HG02981 (cell line): ENCODE data around the gene CENPQ.

Source experiments
- ATAC-seq: cut with Tn5 transposase; IDR thresholded peaks from one replicate; pipeline ENCODE4 v1.9.1; 2021; ENCODE audit warnings: mild to moderate bottlenecking, moderate library complexity; ENCODE audit not compliant: unreplicated experiment

The CENPQ gene

GRCh38 chr6:49539102-49539501, 75.9 kb downstream of the CENPQ start:
- no peak for ATAC-seq

GRCh38 chr6:49540614-49541013, 77.4 kb downstream of the CENPQ start:
- no peak for ATAC-seq

- ATAC-seq = no peak
These were observed 78.1 kb downstream of the CENPQ start for GRCh38 chr6:49541210-49541724.

DNA sequence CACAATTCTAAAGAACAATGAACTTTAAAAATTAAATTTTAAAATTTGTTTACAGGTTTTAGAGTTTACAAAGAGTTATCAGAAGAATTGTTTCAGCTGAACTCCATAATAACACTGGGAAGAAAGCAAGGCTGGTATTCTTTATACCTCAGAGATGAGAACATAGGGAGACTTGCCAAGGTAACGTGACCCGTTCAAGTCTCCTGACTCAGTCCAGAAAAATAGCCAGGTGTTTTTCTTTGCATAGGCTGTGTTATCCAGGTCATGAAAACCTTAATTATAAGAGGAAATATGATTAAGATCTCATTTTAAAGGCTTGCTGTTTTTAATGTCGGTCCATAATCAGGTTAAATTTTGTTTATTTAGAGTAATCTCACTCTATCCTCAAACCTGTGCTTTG, 78.8 kb downstream of the CENPQ start:
- ATAC-seq = no peak
